GM12878 (cell line): ENCODE measurements around the gene COL1A2. TPM values are rescaled to one million over a fixed set of nuclear protein-coding genes. Genes with fewer than 3 reads are reported as not detected.

Experiments
- ATAC-seq: fragments of 200-7000 bp; cut with Tn5 transposase; 3 replicates; pipeline ENCODE4 v1.9.1; 2020; ENCODE audit warnings: mild to moderate bottlenecking, moderate library complexity
- BruUV-seq: library from RNA; stranded (reverse); fragments of 400-500 nt; replicated peaks from 2 replicates; lab custom pipeline; 2021; lab: Mats Ljungman, UMichigan
- CTCF ChIA-PET: fragments of 300-600 bp; sonication (Branson Sonifier 250); formaldehyde crosslinking; extraction: SDS; loops from one replicate; lab custom pipeline; 2021; ENCODE audit warnings: inconsistent platforms; lab: Yijun Ruan, JAX
- POLR2A ChIA-PET: fragments of 350-600 bp; formaldehyde crosslinking; extraction: SDS; loops from one replicate; lab custom pipeline; 2021; ENCODE audit warnings: inconsistent platforms; lab: Charles Lee
- RAD21 ChIA-PET: fragments of 300-600 bp; sonication (Branson Sonifier 250); formaldehyde crosslinking; loops from one replicate; lab custom pipeline; 2023; ENCODE audit warnings: antibody characterized with exemption; ENCODE audit not compliant: unreplicated experiment; lab: Charles Lee
- SMC1A ChIA-PET: fragments of 300-600 bp; sonication (Branson Sonifier 250); formaldehyde crosslinking; loops from one replicate; lab custom pipeline; 2023; ENCODE audit not compliant: unreplicated experiment, uncharacterized antibody; lab: Charles Lee
- DNase-seq: peaks from one replicate; pipeline ENCODE4 v3.0.0-alpha.2; 2011; ENCODE audit warnings: low read depth, low spot score
- FAIRE-seq: peaks from 3 replicates; lab custom pipeline; 2011; peaks lifted over from hg19 to GRCh38; lab: Jason Lieb, UNC
- H2AFZ ChIP-seq: 2 replicates; pipeline ENCODE4 v1.6.0; 2011; ENCODE audit warnings: low read depth, low read length, control low read depth; ENCODE audit not compliant: control insufficient read depth
- H3K27ac ChIP-seq: 2 replicates; pipeline ENCODE4 v1.5.1; 2011; ENCODE audit warnings: control low read depth; ENCODE audit not compliant: control insufficient read depth, insufficient read depth
- H3K27me3 ChIP-seq, 2 experiments: replicated peaks in 1 of 2; 2 replicates each; pipeline versions ENCODE4 v1.6.0 to v1.6.1; 2011; ENCODE audit warnings: low read length in 1 of 2; ENCODE audit not compliant: control insufficient read depth in 2 of 2, insufficient read depth in 2 of 2
- H3K36me3 ChIP-seq, 2 experiments: 2 replicates each; pipeline ENCODE4 v1.5.1; 2011; ENCODE audit warnings: low read length in 1 of 2; ENCODE audit not compliant: control insufficient read depth in 2 of 2, insufficient read depth in 2 of 2
- H3K4me1 ChIP-seq: 2 replicates; pipeline ENCODE4 v1.6.1; 2011; ENCODE audit warnings: mild to moderate bottlenecking, low read length, moderate library complexity, mixed read lengths; ENCODE audit not compliant: control insufficient read depth, insufficient read depth
- H3K4me2 ChIP-seq: 2 replicates; pipeline ENCODE4 v1.6.0; 2011; ENCODE audit warnings: control low read depth; ENCODE audit not compliant: control insufficient read depth, insufficient read depth
- H3K4me3 ChIP-seq: fragments of 200-600 bp; sonication (generic); 2 replicates; pipeline ENCODE4 v1.5.1; 2016
- H3K79me2 ChIP-seq: 2 replicates; pipeline ENCODE4 v1.6.0; 2011; ENCODE audit warnings: low read length; ENCODE audit not compliant: control insufficient read depth, insufficient read depth
- H3K9ac ChIP-seq: 2 replicates; pipeline ENCODE4 v1.8.0; 2011; ENCODE audit warnings: low read length, control low read depth, mixed read lengths; ENCODE audit not compliant: control insufficient read depth, insufficient read depth
- H3K9me3 ChIP-seq: replicated peaks from 3 replicates; pipeline ENCODE4 v1.5.1; 2011; ENCODE audit warnings: mild to moderate bottlenecking, low read length; ENCODE audit not compliant: control insufficient read depth, insufficient read depth
- H4K20me1 ChIP-seq: 2 replicates; pipeline ENCODE4 v1.6.0; 2011; ENCODE audit not compliant: control insufficient read depth, insufficient read depth
- CHD4 ChIP-seq: fragments of 200-600 bp; sonication (generic); IDR thresholded peaks from 2 replicates; pipeline ENCODE4 v1.6.1; 2016; ENCODE audit warnings: mild to moderate bottlenecking
- EED ChIP-seq: sonication (generic); IDR thresholded peaks from 2 replicates; pipeline ENCODE4 v1.6.1; 2016; ENCODE audit warnings: antibody characterized with exemption, low read depth
- ESRRA ChIP-seq: IDR thresholded peaks from 2 replicates; pipeline ENCODE4 v1.6.1; 2012; ENCODE audit warnings: mild to moderate bottlenecking, low read length, improper control_type of control experiment
- HDGF ChIP-seq: fragments of 450-650 bp; IDR thresholded peaks from 2 replicates; pipeline ENCODE4 v1.6.1; 2016; ENCODE audit warnings: antibody characterized with exemption
- MEF2A ChIP-seq: IDR thresholded peaks from 2 replicates; pipeline ENCODE4 v1.6.1; 2011; ENCODE audit warnings: low read depth, mild to moderate bottlenecking, low read length, moderate library complexity; ENCODE audit not compliant: insufficient read depth
- NBN ChIP-seq: fragments of 450-650 bp; IDR thresholded peaks from 2 replicates; pipeline ENCODE4 v1.6.1; 2016
- NFYB ChIP-seq: IDR thresholded peaks from 2 replicates; pipeline ENCODE4 v1.6.1; 2011; ENCODE audit warnings: low read depth, mild to moderate bottlenecking, low read length, improper control_type of control experiment, moderate library complexity; ENCODE audit not compliant: insufficient read depth
- NR2C1 ChIP-seq: fragments of 450-650 bp; IDR thresholded peaks from 2 replicates; pipeline ENCODE4 v1.6.1; 2017; ENCODE audit warnings: antibody characterized with exemption, mild to moderate bottlenecking, moderate library complexity
- PAX8 ChIP-seq: fragments of 450-650 bp; IDR thresholded peaks from 2 replicates; pipeline ENCODE4 v1.6.1; 2017; ENCODE audit warnings: mild to moderate bottlenecking, moderate library complexity
- RFX5 ChIP-seq: IDR thresholded peaks from 2 replicates; pipeline ENCODE4 v1.6.1; 2011; ENCODE audit warnings: low read depth, low read length, improper control_type of control experiment
- SUPT20H ChIP-seq: IDR thresholded peaks from 2 replicates; pipeline ENCODE4 v1.6.1; 2011; ENCODE audit warnings: low read depth, mild to moderate bottlenecking, low read length, moderate library complexity, borderline replicate concordance; ENCODE audit not compliant: control insufficient read depth
- USF2 ChIP-seq: IDR thresholded peaks from 2 replicates; pipeline ENCODE4 v1.6.1; 2011; ENCODE audit warnings: low read depth, low read length, improper control_type of control experiment, borderline replicate concordance
- YBX1 ChIP-seq: fragments of 450-650 bp; IDR thresholded peaks from 2 replicates; pipeline ENCODE4 v1.6.1; 2016; ENCODE audit warnings: antibody characterized with exemption
- ZSCAN29 ChIP-seq: fragments of 450-650 bp; IDR thresholded peaks from 2 replicates; pipeline ENCODE4 v1.6.1; 2017; ENCODE audit warnings: mild to moderate bottlenecking, moderate library complexity
- WGBS: methylation state at CpG from one replicate; pipeline ENCODE4 v1.1.6; 2016; ENCODE audit warnings: low lambda C conversion rate; ENCODE audit not compliant: insufficient replicate concordance, insufficient coverage; ENCODE audit errors: missing lambda C conversion rate; 5-methylcytosine and 5-hydroxymethylcytosine counted together
- in situ Hi-C: fragments of 300-500 bp; cut with MboI; formaldehyde crosslinking; loops from 9 replicates; pipeline ENCODE4 v1.14.3; 2018; ENCODE audit warnings: mixed read lengths
- intact Hi-C: fragments of 100-400 bp; cut with micrococcal nuclease; formaldehyde crosslinking; loops from one replicate; pipeline ENCODE4 v1.14.2; 2022; ENCODE audit not compliant: unreplicated experiment
- polyA plus RNA-seq, 11 experiments: library from polyadenylated mRNA; depleted of rRNA in 4 of 11; unstranded in 6 of 11; stranded (reverse) in 5 of 11; fragments of >200 nt; fragmentation: Nextera tagmentation in 4 of 11; fragmentation: Illumina TruSeq in 1 of 11; extraction: Ambion mirVana in 4 of 11; extraction: Trizol in 1 of 11; gene quantifications; 1 replicate in 1 of 11; 2 replicates in 10 of 11; pipeline versions ENCODE4 v1.2.1 to v1.2.3, GENCODE V29; 2011 to 2016; ENCODE audit warnings: inconsistent platforms in 2 of 11, missing spikeins in 2 of 11, low read depth in 1 of 11
- total RNA-seq, 4 experiments: library from RNA; depleted of rRNA in 3 of 4; stranded (reverse); fragments of >200 nt in 3 of 4; fragmentation: Illumina TruSeq in 1 of 4; extraction: Trizol in 1 of 4; gene quantifications; 2 replicates each; pipeline versions ENCODE4 v1.2.1 to v1.2.3, GENCODE V29; 2013 to 2021

Gene COL1A2
- total and polyA plus RNA-seq, 10 of the 15 experiments (the other 5 are each of a cell fraction or from before 2014, with no cell fraction given) = 0.03 to 2.5 (median 0.76) TPM; not detected in 4

GRCh38 chr7:94417901-94418300 is 23.2 kb downstream of the COL1A2 start (continued):
- TF ChIP-seq NFYB (no peak), PAX8 (no peak), ESRRA (no peak), CHD4 (no peak), MEF2A (no peak), YBX1 (no peak), NR2C1 (no peak), NBN (no peak)

- no peak for DNase-seq
- H3K9me3 ChIP-seq = no peaks in the 10 kb centered on the region
- peaks cover 0 to 2% of the 10 kb centered on the region in 2 experiments; a peak in 1 of 4 replicates for H3K27me3 ChIP-seq
- no peak overlapping the region for H3K4me2 ChIP-seq
- no peaks in the 10 kb centered on the region for H4K20me1 ChIP-seq
- H3K27ac ChIP-seq = no peak overlapping the region
- H3K9ac ChIP-seq = no peak overlapping the region
- ChIA-PET POLR2A (no interaction called here), RAD21 (no interaction called here), SMC1A (no interaction called here), CTCF (interaction anchor here (1.1 kb wide), 1 partner anchor 31 kb away, joined by 3 read pairs; no protein-coding TSS in a partner anchor)
- no peak for ATAC-seq
- no peaks in the 10 kb centered on the region for H3K79me2 ChIP-seq
- in situ Hi-C loops = no loop called here
- no TSS peak for BruUV-seq
- H2AFZ ChIP-seq = no peak overlapping the region
- no peak overlapping the region for H3K4me3 ChIP-seq
- 31% methylated on average over 5 of the region's 5 CpGs for WGBS
- no peaks in the 10 kb centered on the region for H3K36me3 ChIP-seq
- no peak for TF ChIP-seq HDGF
- no peak for TF ChIP-seq ZSCAN29
- TF ChIP-seq SUPT20H = no peak
- TF ChIP-seq RFX5 = no peak
- no peak for TF ChIP-seq USF2
- TF ChIP-seq NFYB = no peak
- TF ChIP-seq EED = no peak
- intact Hi-C loops = no loop called here
- no peaks in the 10 kb centered on the region for H3K4me1 ChIP-seq
- no peak for FAIRE-seq
Observed at GRCh38 chr7:94418851-94419250, 24.2 kb downstream of the COL1A2 start.
